WTC11 (cell line): ENCODE results near the gene IRF4. TPM values are rescaled to one million over a fixed set of nuclear protein-coding genes. Genes with fewer than 3 reads are reported as not detected.

Experiments
- ATAC-seq: fragments of 200-7000 bp; cut with Tn5 transposase; 2 replicates; pipeline ENCODE4 v1.10.0; 2021; ENCODE audit warnings: mild to moderate bottlenecking, moderate library complexity
- CTCF ChIA-PET: fragments of 300-600 bp; sonication (Branson Sonifier 250); formaldehyde crosslinking; loops from one replicate; lab custom pipeline; 2021; ENCODE audit warnings: antibody characterized with exemption; lab: Charles Lee
- POLR2A ChIA-PET: fragments of 350-600 bp; sonication (Branson Sonifier 250); formaldehyde crosslinking; loops from one replicate; lab custom pipeline; 2021; ENCODE audit warnings: antibody characterized with exemption; lab: Charles Lee
- DNase-seq: peaks from one replicate; pipeline ENCODE4 v3.0.0; 2021; ENCODE audit warnings: low spot score
- H3K27ac Mint-ChIP-seq: 2 replicates; pipeline ENCODE4 v1.8.0; 2021; ENCODE audit warnings: mixed read lengths
- H3K27me3 Mint-ChIP-seq: 2 replicates; pipeline ENCODE4 v1.8.0; 2021; ENCODE audit warnings: low read depth, mild to moderate bottlenecking, moderate library complexity, mixed read lengths
- H3K36me3 Mint-ChIP-seq: 2 replicates; pipeline ENCODE4 v1.8.0; 2021; ENCODE audit warnings: mixed read lengths
- H3K4me1 Mint-ChIP-seq: 2 replicates; pipeline ENCODE4 v1.8.0; 2022; ENCODE audit warnings: mixed read lengths
- H3K4me3 Mint-ChIP-seq: 2 replicates; pipeline ENCODE4 v1.8.0; 2021; ENCODE audit warnings: mild to moderate bottlenecking, moderate library complexity, mixed read lengths
- H3K9me3 Mint-ChIP-seq: 2 replicates; pipeline ENCODE4 v1.8.0; 2021; ENCODE audit warnings: mixed read lengths
- FOXK1 ChIP-seq: sonication (generic); formaldehyde crosslinking; IDR thresholded peaks from 2 replicates; pipeline ENCODE4 v1.8.0; 2022; ENCODE audit warnings: mild to moderate bottlenecking, moderate library complexity, missing genetic modification reagents
- HMGA2 ChIP-seq: fragments of 250-450 bp; sonication (Bioruptor Pico); IDR thresholded peaks from 2 replicates; pipeline ENCODE4 v1.4.0; 2021; ENCODE audit warnings: mild to moderate bottlenecking, moderate library complexity
- MLX ChIP-seq: sonication (generic); formaldehyde crosslinking; IDR thresholded peaks from 2 replicates; pipeline ENCODE4 v1.8.1; 2023; ENCODE audit warnings: mild to moderate bottlenecking, missing genetic modification reagents, moderate library complexity
- MXD4 ChIP-seq: fragments of 250-450 bp; sonication (Bioruptor Pico); IDR thresholded peaks from 2 replicates; pipeline ENCODE4 v1.8.0; 2021; ENCODE audit warnings: mild to moderate bottlenecking, moderate library complexity, borderline replicate concordance
- MYBL2 ChIP-seq: sonication (generic); formaldehyde crosslinking; IDR thresholded peaks from 2 replicates; pipeline ENCODE4 v1.8.1; 2023; ENCODE audit warnings: mild to moderate bottlenecking, moderate library complexity, missing genetic modification reagents
- NR3C1 ChIP-seq: sonication (generic); formaldehyde crosslinking; conservative IDR thresholded peaks from 2 replicates; pipeline ENCODE4 v1.8.1; 2023; ENCODE audit warnings: low read depth, mild to moderate bottlenecking, missing genetic modification reagents
- RELA ChIP-seq: sonication (generic); formaldehyde crosslinking; IDR thresholded peaks from 2 replicates; pipeline ENCODE4 v1.8.1; 2022; ENCODE audit warnings: missing genetic modification reagents, mild to moderate bottlenecking, borderline replicate concordance
- SMAD3 ChIP-seq: sonication (generic); formaldehyde crosslinking; IDR thresholded peaks from 2 replicates; pipeline ENCODE4 v1.8.0; 2022; ENCODE audit warnings: missing genetic modification reagents, mild to moderate bottlenecking, borderline replicate concordance
- ZNF232 ChIP-seq: sonication (generic); formaldehyde crosslinking; IDR thresholded peaks from 2 replicates; pipeline ENCODE4 v1.8.0; 2022; ENCODE audit warnings: mild to moderate bottlenecking, missing genetic modification reagents
- ZNF423 ChIP-seq: fragments of 250-450 bp; sonication (Bioruptor Pico); IDR thresholded peaks from 2 replicates; pipeline ENCODE4 v2.1.2; 2022; ENCODE audit warnings: mild to moderate bottlenecking, moderate library complexity
- total RNA-seq: library from RNA; stranded (reverse); gene quantifications from 3 replicates; pipeline ENCODE4 v1.2.3, GENCODE V29; 2021
- TF ChIP-seq, protein P1 (sequence below): sonication (generic); formaldehyde crosslinking; IDR thresholded peaks from 2 replicates; pipeline ENCODE4 v1.8.0; 2022; ENCODE audit warnings: mild to moderate bottlenecking, missing genetic modification reagents
- TF ChIP-seq, protein P2 (sequence below): sonication (generic); formaldehyde crosslinking; IDR thresholded peaks from 2 replicates; pipeline ENCODE4 v1.8.0; 2022; ENCODE audit warnings: mild to moderate bottlenecking, missing genetic modification reagents
- TF ChIP-seq, protein P3 (sequence below): sonication (generic); formaldehyde crosslinking; IDR thresholded peaks from 2 replicates; pipeline ENCODE4 v1.8.1; 2022; ENCODE audit warnings: missing genetic modification reagents, borderline replicate concordance
- TF ChIP-seq, protein P4 (sequence below): sonication (generic); formaldehyde crosslinking; IDR thresholded peaks from 2 replicates; pipeline ENCODE4 v1.8.0; 2022; ENCODE audit warnings: missing genetic modification reagents
- TF ChIP-seq, protein P5 (sequence below): sonication (generic); formaldehyde crosslinking; conservative IDR thresholded peaks from 2 replicates; pipeline ENCODE4 v1.8.1; 2023; ENCODE audit warnings: mild to moderate bottlenecking, low read depth, missing genetic modification reagents, moderate library complexity
- TF ChIP-seq, protein P6 (sequence below): sonication (generic); formaldehyde crosslinking; IDR thresholded peaks from 2 replicates; pipeline ENCODE4 v1.8.0; 2023; ENCODE audit warnings: mild to moderate bottlenecking, missing genetic modification reagents

Gene IRF4
- total RNA-seq, 1 experiment from 2014 or later = 1.6 TPM

- 0 out of 2 replicates have a peak, but pooled peaks cover 4% of the 10 kb centered on the region for H3K4me1 Mint-ChIP-seq
- no peak for ATAC-seq
- H3K4me3 Mint-ChIP-seq = no peak overlapping the region
- H3K27ac Mint-ChIP-seq = no peak overlapping the region
- H3K27me3 Mint-ChIP-seq = peaks cover 5% of the 10 kb centered on the region
- POLR2A ChIA-PET = no interaction called here
- H3K36me3 Mint-ChIP-seq = peaks cover 69% of the 10 kb centered on the region
- TF ChIP-seq MYBL2 (CRISPR knock-in tag) (no peak), FOXK1 (CRISPR knock-in tag) (no peak)
- TF ChIP-seq, all 79 proteins: peak for 0
- CTCF ChIA-PET = no interaction called here
- no peak for DNase-seq
- peaks cover 55% of the 10 kb centered on the region for H3K9me3 Mint-ChIP-seq
Observed at GRCh38 chr6:357261-357790, 34.2 kb upstream of the IRF4 start.

DNA sequence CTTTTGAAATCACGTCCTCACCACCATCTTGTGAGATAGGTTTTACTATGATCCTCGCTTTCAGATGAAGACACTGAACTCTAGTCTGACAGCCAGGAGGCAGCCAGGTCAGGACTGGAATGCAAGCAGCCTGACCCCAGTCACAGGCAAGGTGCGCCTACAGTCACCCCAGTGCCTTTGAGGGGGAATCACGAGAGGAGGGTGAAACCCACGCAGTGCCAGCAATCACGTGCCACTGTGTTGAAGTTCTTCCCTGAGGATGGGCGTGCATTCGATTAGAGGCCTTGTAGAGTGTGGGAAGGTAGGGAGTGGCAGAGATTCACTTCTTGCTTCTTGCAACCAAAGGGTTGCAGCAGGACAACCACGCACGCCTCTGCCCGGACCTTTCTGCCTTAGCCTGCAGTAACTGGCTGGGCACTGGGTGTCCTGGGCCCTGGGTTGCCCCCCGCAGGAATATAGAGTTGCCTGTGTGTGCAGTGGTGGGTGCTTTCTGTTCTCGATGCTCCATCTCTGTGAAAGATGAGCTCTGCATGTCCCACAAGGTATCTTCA is 33.7 kb upstream of the IRF4 start:
- ChIA-PET CTCF (no interaction called here), POLR2A (no interaction called here)
- no peak overlapping the region for H3K27ac Mint-ChIP-seq
- H3K4me1 Mint-ChIP-seq = 0 out of 2 replicates have a peak, but pooled peaks cover 1% of the 10 kb centered on the region
- no peak for ATAC-seq
- H3K9me3 Mint-ChIP-seq = peaks cover 61% of the 10 kb centered on the region
- peaks cover 8% of the 10 kb centered on the region for H3K27me3 Mint-ChIP-seq
- peaks cover 70% of the 10 kb centered on the region for H3K36me3 Mint-ChIP-seq
- TF ChIP-seq, protein P1, sequence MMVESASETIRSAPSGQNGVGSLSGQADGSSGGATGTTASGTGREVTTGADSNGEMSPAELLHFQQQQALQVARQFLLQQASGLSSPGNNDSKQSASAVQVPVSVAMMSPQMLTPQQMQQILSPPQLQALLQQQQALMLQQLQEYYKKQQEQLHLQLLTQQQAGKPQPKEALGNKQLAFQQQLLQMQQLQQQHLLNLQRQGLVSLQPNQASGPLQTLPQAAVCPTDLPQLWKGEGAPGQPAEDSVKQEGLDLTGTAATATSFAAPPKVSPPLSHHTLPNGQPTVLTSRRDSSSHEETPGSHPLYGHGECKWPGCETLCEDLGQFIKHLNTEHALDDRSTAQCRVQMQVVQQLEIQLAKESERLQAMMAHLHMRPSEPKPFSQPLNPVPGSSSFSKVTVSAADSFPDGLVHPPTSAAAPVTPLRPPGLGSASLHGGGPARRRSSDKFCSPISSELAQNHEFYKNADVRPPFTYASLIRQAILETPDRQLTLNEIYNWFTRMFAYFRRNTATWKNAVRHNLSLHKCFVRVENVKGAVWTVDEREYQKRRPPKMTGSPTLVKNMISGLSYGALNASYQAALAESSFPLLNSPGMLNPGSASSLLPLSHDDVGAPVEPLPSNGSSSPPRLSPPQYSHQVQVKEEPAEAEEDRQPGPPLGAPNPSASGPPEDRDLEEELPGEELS (CRISPR knock-in tag) = no peak
- no peak for TF ChIP-seq MXD4 (CRISPR knock-in tag)
- TF ChIP-seq MLX (CRISPR knock-in tag) = no peak
- no peak for TF ChIP-seq SMAD3 (CRISPR knock-in tag)
- TF ChIP-seq NR3C1 (CRISPR knock-in tag) = no peak
- TF ChIP-seq, protein P2, sequence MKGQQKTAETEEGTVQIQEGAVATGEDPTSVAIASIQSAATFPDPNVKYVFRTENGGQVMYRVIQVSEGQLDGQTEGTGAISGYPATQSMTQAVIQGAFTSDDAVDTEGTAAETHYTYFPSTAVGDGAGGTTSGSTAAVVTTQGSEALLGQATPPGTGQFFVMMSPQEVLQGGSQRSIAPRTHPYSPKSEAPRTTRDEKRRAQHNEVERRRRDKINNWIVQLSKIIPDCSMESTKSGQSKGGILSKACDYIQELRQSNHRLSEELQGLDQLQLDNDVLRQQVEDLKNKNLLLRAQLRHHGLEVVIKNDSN (CRISPR knock-in tag) = no peak
- TF ChIP-seq RELA (CRISPR knock-in tag) = no peak
- TF ChIP-seq ZNF232 (CRISPR knock-in tag) = no peak
- TF ChIP-seq, protein P3, sequence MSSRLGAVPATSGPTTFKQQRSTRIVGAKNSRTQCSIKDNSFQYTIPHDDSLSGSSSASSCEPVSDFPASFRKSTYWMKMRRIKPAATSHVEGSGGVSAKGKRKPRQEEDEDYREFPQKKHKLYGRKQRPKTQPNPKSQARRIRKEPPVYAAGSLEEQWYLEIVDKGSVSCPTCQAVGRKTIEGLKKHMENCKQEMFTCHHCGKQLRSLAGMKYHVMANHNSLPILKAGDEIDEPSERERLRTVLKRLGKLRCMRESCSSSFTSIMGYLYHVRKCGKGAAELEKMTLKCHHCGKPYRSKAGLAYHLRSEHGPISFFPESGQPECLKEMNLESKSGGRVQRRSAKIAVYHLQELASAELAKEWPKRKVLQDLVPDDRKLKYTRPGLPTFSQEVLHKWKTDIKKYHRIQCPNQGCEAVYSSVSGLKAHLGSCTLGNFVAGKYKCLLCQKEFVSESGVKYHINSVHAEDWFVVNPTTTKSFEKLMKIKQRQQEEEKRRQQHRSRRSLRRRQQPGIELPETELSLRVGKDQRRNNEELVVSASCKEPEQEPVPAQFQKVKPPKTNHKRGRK (CRISPR knock-in tag) = no peak
- TF ChIP-seq, protein P4, sequence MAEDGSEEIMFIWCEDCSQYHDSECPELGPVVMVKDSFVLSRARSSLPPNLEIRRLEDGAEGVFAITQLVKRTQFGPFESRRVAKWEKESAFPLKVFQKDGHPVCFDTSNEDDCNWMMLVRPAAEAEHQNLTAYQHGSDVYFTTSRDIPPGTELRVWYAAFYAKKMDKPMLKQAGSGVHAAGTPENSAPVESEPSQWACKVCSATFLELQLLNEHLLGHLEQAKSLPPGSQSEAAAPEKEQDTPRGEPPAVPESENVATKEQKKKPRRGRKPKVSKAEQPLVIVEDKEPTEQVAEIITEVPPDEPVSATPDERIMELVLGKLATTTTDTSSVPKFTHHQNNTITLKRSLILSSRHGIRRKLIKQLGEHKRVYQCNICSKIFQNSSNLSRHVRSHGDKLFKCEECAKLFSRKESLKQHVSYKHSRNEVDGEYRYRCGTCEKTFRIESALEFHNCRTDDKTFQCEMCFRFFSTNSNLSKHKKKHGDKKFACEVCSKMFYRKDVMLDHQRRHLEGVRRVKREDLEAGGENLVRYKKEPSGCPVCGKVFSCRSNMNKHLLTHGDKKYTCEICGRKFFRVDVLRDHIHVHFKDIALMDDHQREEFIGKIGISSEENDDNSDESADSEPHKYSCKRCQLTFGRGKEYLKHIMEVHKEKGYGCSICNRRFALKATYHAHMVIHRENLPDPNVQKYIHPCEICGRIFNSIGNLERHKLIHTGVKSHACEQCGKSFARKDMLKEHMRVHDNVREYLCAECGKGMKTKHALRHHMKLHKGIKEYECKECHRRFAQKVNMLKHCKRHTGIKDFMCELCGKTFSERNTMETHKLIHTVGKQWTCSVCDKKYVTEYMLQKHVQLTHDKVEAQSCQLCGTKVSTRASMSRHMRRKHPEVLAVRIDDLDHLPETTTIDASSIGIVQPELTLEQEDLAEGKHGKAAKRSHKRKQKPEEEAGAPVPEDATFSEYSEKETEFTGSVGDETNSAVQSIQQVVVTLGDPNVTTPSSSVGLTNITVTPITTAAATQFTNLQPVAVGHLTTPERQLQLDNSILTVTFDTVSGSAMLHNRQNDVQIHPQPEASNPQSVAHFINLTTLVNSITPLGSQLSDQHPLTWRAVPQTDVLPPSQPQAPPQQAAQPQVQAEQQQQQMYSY (CRISPR knock-in tag) = no peak
- H3K4me3 Mint-ChIP-seq = no peak overlapping the region
- no peak for DNase-seq

DNA sequence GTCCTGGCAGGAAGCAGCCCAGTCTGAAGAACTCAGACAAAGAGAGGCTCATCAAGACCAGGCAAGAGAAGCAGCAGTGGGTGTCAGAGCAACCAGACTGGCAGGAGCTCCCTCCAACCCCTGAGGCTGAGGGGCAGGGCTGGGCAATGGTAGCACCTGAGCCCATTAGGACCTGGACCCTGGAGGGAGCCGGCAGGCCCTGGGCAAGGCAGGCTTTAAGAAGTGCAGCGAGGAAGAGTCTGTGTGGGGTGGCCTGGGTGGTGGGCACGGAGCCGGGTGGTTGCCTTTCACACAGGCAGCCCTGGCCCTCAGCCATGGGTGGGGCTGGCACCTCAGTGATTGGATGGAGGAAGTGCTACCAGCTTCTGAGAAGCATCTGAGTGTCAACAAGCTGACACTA is 33.1 kb upstream of the IRF4 start:
- Mint-ChIP-seq H3K27me3 (peaks cover 8% of the 10 kb centered on the region), H3K9me3 (peaks cover 64% of the 10 kb centered on the region), H3K4me3 (no peak overlapping the region), H3K27ac (no peak overlapping the region), H3K4me1 (no peaks in the 10 kb centered on the region), H3K36me3 (peaks cover 70% of the 10 kb centered on the region)
- CTCF ChIA-PET = no interaction called here
- POLR2A ChIA-PET = no interaction called here
- ATAC-seq (no peak), DNase-seq (no peak)
- TF ChIP-seq ZNF423 (CRISPR knock-in tag) = no peak
- TF ChIP-seq, protein P5, sequence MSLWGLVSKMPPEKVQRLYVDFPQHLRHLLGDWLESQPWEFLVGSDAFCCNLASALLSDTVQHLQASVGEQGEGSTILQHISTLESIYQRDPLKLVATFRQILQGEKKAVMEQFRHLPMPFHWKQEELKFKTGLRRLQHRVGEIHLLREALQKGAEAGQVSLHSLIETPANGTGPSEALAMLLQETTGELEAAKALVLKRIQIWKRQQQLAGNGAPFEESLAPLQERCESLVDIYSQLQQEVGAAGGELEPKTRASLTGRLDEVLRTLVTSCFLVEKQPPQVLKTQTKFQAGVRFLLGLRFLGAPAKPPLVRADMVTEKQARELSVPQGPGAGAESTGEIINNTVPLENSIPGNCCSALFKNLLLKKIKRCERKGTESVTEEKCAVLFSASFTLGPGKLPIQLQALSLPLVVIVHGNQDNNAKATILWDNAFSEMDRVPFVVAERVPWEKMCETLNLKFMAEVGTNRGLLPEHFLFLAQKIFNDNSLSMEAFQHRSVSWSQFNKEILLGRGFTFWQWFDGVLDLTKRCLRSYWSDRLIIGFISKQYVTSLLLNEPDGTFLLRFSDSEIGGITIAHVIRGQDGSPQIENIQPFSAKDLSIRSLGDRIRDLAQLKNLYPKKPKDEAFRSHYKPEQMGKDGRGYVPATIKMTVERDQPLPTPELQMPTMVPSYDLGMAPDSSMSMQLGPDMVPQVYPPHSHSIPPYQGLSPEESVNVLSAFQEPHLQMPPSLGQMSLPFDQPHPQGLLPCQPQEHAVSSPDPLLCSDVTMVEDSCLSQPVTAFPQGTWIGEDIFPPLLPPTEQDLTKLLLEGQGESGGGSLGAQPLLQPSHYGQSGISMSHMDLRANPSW (CRISPR knock-in tag) = no peak
- TF ChIP-seq HMGA2 (CRISPR knock-in tag) = no peak
- TF ChIP-seq, protein P6, sequence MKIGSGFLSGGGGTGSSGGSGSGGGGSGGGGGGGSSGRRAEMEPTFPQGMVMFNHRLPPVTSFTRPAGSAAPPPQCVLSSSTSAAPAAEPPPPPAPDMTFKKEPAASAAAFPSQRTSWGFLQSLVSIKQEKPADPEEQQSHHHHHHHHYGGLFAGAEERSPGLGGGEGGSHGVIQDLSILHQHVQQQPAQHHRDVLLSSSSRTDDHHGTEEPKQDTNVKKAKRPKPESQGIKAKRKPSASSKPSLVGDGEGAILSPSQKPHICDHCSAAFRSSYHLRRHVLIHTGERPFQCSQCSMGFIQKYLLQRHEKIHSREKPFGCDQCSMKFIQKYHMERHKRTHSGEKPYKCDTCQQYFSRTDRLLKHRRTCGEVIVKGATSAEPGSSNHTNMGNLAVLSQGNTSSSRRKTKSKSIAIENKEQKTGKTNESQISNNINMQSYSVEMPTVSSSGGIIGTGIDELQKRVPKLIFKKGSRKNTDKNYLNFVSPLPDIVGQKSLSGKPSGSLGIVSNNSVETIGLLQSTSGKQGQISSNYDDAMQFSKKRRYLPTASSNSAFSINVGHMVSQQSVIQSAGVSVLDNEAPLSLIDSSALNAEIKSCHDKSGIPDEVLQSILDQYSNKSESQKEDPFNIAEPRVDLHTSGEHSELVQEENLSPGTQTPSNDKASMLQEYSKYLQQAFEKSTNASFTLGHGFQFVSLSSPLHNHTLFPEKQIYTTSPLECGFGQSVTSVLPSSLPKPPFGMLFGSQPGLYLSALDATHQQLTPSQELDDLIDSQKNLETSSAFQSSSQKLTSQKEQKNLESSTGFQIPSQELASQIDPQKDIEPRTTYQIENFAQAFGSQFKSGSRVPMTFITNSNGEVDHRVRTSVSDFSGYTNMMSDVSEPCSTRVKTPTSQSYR (CRISPR knock-in tag) = no peak
